Mesothelial cell of epicardium (in vitro differentiated cells): ENCODE results near the gene RNF220. TPM values are rescaled to one million over a fixed set of nuclear protein-coding genes. Genes with fewer than 3 reads are reported as not detected.

Experiments
- DNase-seq, 2 experiments: peaks; one replicate each; pipeline ENCODE4 v3.0.0; 2021; ENCODE audit warnings: low spot score in 2 of 2; ENCODE audit not compliant: unreplicated experiment in 2 of 2
- H3K27ac Mint-ChIP-seq: 2 replicates; pipeline ENCODE4 v1.8.0; 2021; ENCODE audit warnings: mixed read lengths
- H3K27me3 Mint-ChIP-seq: 2 replicates; pipeline ENCODE4 v1.8.0; 2021; ENCODE audit warnings: low read depth, mixed read lengths
- H3K36me3 Mint-ChIP-seq: 2 replicates; pipeline ENCODE4 v1.8.0; 2021; ENCODE audit warnings: mixed read lengths
- H3K4me1 Mint-ChIP-seq: 2 replicates; pipeline ENCODE4 v1.8.0; 2021; ENCODE audit warnings: mixed read lengths
- H3K4me3 Mint-ChIP-seq: 2 replicates; pipeline ENCODE4 v1.8.0; 2021; ENCODE audit warnings: mild to moderate bottlenecking, moderate library complexity, mixed read lengths
- H3K9me3 Mint-ChIP-seq: 2 replicates; pipeline ENCODE4 v1.8.0; 2021; ENCODE audit warnings: mixed read lengths
- total RNA-seq: library from RNA; stranded (reverse); gene quantifications from 3 replicates; pipeline ENCODE4 v1.2.1, GENCODE V29; 2021
- TF ChIP-seq, protein P1 (sequence below): fragments of 200-600 bp; sonication (generic); IDR thresholded peaks from one replicate; pipeline ENCODE4 v1.5.0; 2021; ENCODE audit warnings: antibody characterized with exemption; ENCODE audit not compliant: unreplicated experiment

RNF220 gene
- total RNA-seq, 1 donor from 2014 or later = 84.2 TPM

DNA sequence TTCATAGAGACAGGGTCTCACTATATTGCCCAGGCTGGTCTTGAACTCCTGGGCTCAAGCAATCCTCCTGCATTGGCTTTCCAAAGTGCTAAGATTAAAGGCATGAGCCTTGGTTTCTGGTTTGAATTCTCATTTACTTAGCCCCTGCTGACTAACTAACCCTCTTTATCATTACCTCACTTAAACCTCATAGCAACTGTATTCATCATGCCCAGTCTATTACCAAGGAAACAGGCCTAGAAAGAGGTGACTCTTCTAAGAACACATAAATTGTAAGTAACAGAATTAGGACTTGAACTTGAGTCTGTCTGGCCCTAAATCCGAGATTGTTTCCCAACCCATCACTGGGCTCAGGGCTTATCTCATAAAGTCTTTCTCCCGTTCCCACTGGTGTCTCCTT, 225.1 kb downstream of the RNF220 start:
- H3K27ac Mint-ChIP-seq = no peak overlapping the region

GRCh38 chr1:44631333-44631646, 226.2 kb downstream of the RNF220 start:
- Mint-ChIP-seq H3K4me1 (peaks cover 20% of the 10 kb centered on the region), H3K27me3 (no peaks in the 10 kb centered on the region), H3K4me3 (peak overlapping the region; percentile 85), H3K9me3 (no peaks in the 10 kb centered on the region), H3K27ac (peak overlapping the region; percentile 97), H3K36me3 (peaks cover 6% of the 10 kb centered on the region)
- TF ChIP-seq, protein P1, sequence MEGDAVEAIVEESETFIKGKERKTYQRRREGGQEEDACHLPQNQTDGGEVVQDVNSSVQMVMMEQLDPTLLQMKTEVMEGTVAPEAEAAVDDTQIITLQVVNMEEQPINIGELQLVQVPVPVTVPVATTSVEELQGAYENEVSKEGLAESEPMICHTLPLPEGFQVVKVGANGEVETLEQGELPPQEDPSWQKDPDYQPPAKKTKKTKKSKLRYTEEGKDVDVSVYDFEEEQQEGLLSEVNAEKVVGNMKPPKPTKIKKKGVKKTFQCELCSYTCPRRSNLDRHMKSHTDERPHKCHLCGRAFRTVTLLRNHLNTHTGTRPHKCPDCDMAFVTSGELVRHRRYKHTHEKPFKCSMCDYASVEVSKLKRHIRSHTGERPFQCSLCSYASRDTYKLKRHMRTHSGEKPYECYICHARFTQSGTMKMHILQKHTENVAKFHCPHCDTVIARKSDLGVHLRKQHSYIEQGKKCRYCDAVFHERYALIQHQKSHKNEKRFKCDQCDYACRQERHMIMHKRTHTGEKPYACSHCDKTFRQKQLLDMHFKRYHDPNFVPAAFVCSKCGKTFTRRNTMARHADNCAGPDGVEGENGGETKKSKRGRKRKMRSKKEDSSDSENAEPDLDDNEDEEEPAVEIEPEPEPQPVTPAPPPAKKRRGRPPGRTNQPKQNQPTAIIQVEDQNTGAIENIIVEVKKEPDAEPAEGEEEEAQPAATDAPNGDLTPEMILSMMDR = no peak
- DNase-seq = no peak

More for the DNA sequence above, 225.1 kb downstream of the RNF220 start:
- H3K4me3 Mint-ChIP-seq = peak overlapping the region; percentile 85
- peaks cover 20% of the 10 kb centered on the region for H3K4me1 Mint-ChIP-seq
- H3K36me3 Mint-ChIP-seq = no peaks in the 10 kb centered on the region
- DNase-seq = no peak
- TF ChIP-seq, protein P1 = no peak
- H3K9me3 Mint-ChIP-seq = no peaks in the 10 kb centered on the region
- H3K27me3 Mint-ChIP-seq = no peaks in the 10 kb centered on the region

- Mint-ChIP-seq H3K9me3 (no peaks in the 10 kb centered on the region), H3K36me3 (peaks cover 6% of the 10 kb centered on the region), H3K4me1 (peaks cover 20% of the 10 kb centered on the region), H3K27me3 (no peaks in the 10 kb centered on the region), H3K4me3 (peak overlapping the region; percentile 85), H3K27ac (peak overlapping the region; percentile 97)
- peak; percentile 70 to 89 for DNase-seq
- TF ChIP-seq, protein P1 = no peak
These were observed 226.8 kb downstream of the RNF220 start for GRCh38 chr1:44631647-44632539.

DNA sequence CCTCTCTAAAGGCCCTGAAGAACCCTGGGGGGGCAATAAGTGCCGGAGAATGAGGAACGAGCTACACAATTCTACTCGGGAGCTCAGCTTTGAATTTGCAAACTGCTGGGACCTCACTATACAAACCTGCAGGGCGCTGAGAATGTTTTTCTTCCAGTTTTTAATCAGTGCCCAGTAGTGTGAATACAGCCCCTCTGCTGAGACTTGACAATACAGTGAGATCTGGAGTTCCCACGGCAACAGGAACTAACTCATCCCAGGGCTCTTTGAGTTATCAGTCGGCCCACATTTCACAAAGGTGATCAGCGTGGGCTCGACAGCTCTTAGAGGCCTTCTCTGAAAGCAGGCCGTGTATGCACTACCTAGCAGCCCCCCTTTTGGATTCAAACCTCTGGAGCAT, 227.5 kb downstream of the RNF220 start:
- H3K27me3 Mint-ChIP-seq = no peaks in the 10 kb centered on the region
- TF ChIP-seq, protein P1 = no peak

GRCh38 chr1:44634606-44635189, 229.6 kb downstream of the RNF220 start:
- H3K4me3 Mint-ChIP-seq = no peak overlapping the region
- H3K36me3 Mint-ChIP-seq = peaks cover 14% of the 10 kb centered on the region
- peaks cover 20% of the 10 kb centered on the region for H3K4me1 Mint-ChIP-seq
- TF ChIP-seq, protein P1 = no peak
- H3K27ac Mint-ChIP-seq = no peak overlapping the region
- no peak for DNase-seq
- H3K9me3 Mint-ChIP-seq = no peaks in the 10 kb centered on the region
- H3K27me3 Mint-ChIP-seq = no peaks in the 10 kb centered on the region

More for the DNA sequence above, 227.5 kb downstream of the RNF220 start:
- Mint-ChIP-seq H3K9me3 (no peaks in the 10 kb centered on the region), H3K4me1 (peaks cover 20% of the 10 kb centered on the region), H3K27ac (peak overlapping the region; percentile 96), H3K36me3 (peaks cover 7% of the 10 kb centered on the region), H3K4me3 (peak overlapping the region; percentile 85)
- no peak for DNase-seq
